DOHH2 (cell line): Measurements from ENCODE around the gene LIMD2.

ENCODE experiments used
- EZH2phosphoT487 ChIP-seq: fragments of 200-600 bp; sonication (generic); IDR thresholded peaks from 2 replicates; pipeline ENCODE4 v1.6.1; 2017; ENCODE audit warnings: borderline replicate concordance, mild to moderate bottlenecking, antibody characterized with exemption, low read length, moderate library complexity, mixed read lengths
- TF ChIP-seq, protein P1 (sequence below): fragments of 200-600 bp; sonication (generic); IDR thresholded peaks from one replicate; pipeline ENCODE4 v1.5.1; 2014; ENCODE audit warnings: antibody characterized with exemption, mild to moderate bottlenecking, low read depth, low read length; ENCODE audit not compliant: poor library complexity, severe bottlenecking

DNA sequence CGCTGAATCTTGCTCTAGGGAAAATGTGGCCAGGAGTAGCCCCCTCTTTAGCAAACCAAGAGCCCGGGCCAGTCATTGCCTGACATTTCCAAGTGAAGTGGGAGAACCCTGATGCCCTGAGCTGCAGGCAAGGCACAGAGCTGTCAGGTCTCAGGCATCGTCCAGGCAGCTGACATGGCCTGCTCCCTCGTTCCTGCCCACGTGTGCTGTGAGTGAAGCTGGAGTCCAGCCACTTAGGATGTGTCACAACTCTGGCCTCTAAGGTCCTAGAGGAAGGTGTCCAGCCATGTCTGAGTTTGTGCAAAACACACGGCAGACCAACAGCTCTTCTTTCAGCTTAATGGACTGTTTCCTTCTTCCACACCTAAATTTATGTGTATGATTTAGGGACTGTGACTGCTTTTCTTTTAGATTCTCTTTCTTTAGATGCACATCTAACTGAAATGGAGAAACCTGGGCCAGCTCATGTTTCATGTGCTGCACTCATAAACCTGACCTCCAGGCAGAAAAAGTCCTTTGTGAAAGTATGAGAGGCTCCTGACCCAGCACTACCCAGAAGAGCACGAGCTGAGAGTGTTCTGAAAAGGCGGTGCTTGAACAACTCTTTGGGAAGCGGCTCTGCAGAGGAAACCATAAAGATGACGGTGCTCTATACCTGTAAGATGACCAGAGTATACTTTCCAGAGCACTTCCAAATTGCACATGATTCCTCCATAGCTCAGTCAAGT lies 14.8 kb upstream of the LIMD2 start:
- TF ChIP-seq EZH2phosphoT487: no peak
- TF ChIP-seq, protein P1, sequence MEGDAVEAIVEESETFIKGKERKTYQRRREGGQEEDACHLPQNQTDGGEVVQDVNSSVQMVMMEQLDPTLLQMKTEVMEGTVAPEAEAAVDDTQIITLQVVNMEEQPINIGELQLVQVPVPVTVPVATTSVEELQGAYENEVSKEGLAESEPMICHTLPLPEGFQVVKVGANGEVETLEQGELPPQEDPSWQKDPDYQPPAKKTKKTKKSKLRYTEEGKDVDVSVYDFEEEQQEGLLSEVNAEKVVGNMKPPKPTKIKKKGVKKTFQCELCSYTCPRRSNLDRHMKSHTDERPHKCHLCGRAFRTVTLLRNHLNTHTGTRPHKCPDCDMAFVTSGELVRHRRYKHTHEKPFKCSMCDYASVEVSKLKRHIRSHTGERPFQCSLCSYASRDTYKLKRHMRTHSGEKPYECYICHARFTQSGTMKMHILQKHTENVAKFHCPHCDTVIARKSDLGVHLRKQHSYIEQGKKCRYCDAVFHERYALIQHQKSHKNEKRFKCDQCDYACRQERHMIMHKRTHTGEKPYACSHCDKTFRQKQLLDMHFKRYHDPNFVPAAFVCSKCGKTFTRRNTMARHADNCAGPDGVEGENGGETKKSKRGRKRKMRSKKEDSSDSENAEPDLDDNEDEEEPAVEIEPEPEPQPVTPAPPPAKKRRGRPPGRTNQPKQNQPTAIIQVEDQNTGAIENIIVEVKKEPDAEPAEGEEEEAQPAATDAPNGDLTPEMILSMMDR: no peak
